HEK293 (cell line): Measurements from ENCODE around the gene DLG1.

Source experiments
- ZNF660 ChIP-seq: fragments of 450-650 bp; IDR thresholded peaks from 2 replicates; pipeline ENCODE4 v1.5.1; 2018; ENCODE audit warnings: missing biosample characterization, mild to moderate bottlenecking, missing genetic modification characterization
- TF ChIP-seq, protein P1 (sequence below): fragments of 450-650 bp; formaldehyde crosslinking; IDR thresholded peaks from 2 replicates; pipeline ENCODE4 v1.5.1; 2016; ENCODE audit warnings: missing biosample characterization, missing genetic modification characterization

DNA sequence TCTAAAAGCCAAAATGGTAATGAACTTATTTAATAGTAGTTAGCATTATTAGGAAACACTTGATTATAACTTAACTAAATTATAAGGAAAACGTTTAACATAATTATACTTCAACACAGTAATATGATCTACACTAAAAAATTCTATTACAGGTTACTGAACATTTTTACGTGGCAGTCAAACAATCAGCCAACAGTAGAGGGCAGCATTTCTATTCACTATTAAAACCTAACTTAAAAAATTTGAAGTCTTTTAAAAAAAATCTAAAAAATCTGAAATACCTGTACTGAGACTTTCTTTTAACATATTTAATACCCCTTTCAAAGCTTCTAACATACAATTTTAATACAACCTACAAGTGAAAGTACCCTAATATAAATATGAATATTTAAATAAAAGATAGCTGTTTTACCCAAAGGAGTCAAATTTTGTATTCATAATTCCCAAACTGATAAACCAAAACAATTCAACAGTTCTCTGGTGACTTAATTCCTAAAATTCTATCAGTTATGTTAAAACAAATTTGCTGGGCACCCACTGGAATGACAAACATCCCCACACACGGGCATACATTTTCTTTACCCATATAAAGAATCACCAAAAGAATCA lies 41.5 kb downstream of the DLG1 start:
- no peak for TF ChIP-seq ZNF660 (tag by site-specific recombination)
- TF ChIP-seq, protein P1, sequence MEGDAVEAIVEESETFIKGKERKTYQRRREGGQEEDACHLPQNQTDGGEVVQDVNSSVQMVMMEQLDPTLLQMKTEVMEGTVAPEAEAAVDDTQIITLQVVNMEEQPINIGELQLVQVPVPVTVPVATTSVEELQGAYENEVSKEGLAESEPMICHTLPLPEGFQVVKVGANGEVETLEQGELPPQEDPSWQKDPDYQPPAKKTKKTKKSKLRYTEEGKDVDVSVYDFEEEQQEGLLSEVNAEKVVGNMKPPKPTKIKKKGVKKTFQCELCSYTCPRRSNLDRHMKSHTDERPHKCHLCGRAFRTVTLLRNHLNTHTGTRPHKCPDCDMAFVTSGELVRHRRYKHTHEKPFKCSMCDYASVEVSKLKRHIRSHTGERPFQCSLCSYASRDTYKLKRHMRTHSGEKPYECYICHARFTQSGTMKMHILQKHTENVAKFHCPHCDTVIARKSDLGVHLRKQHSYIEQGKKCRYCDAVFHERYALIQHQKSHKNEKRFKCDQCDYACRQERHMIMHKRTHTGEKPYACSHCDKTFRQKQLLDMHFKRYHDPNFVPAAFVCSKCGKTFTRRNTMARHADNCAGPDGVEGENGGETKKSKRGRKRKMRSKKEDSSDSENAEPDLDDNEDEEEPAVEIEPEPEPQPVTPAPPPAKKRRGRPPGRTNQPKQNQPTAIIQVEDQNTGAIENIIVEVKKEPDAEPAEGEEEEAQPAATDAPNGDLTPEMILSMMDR (tag by site-specific recombination), result no peak
